GM21737 (cell line): ENCODE results near the gene TMEM179.

Experiments used
- ATAC-seq: cut with Tn5 transposase; IDR thresholded peaks from one replicate; pipeline ENCODE4 v1.9.1; 2021; ENCODE audit warnings: mild to moderate bottlenecking, moderate library complexity; ENCODE audit not compliant: unreplicated experiment

The TMEM179 gene

GRCh38 chr14:104573930-104574329, 30.6 kb downstream of the TMEM179 start:
- no peak for ATAC-seq

- no peak for ATAC-seq
These were observed 31.9 kb downstream of the TMEM179 start for GRCh38 chr14:104572668-104573067.

- no peak for ATAC-seq
These were observed 32.4 kb downstream of the TMEM179 start for GRCh38 chr14:104572024-104572626.

- no peak for ATAC-seq
These were observed 33.3 kb downstream of the TMEM179 start for GRCh38 chr14:104571246-104571645.

- no peak for ATAC-seq
These were observed 35.1 kb downstream of the TMEM179 start for GRCh38 chr14:104569435-104569834.

GRCh38 chr14:104568620-104569019, 36.0 kb downstream of the TMEM179 start:
- no peak for ATAC-seq

- ATAC-seq: no peak
These were observed 36.7 kb downstream of the TMEM179 start for GRCh38 chr14:104567957-104568225.

GRCh38 chr14:104567141-104567956, 37.2 kb downstream of the TMEM179 start:
- ATAC-seq: no peak

GRCh38 chr14:104564744-104565679, 39.6 kb downstream of the TMEM179 start:
- no peak for ATAC-seq

GRCh38 chr14:104563742-104564615, 40.6 kb downstream of the TMEM179 start:
- no peak for ATAC-seq

GRCh38 chr14:104563191-104563741, 41.3 kb downstream of the TMEM179 start:
- no peak for ATAC-seq

- ATAC-seq: no peak
These were observed 42.0 kb downstream of the TMEM179 start for GRCh38 chr14:104562606-104563005.

GRCh38 chr14:104561632-104562495, 42.7 kb downstream of the TMEM179 start:
- no peak for ATAC-seq

GRCh38 chr14:104561124-104561557, 43.4 kb downstream of the TMEM179 start:
- ATAC-seq: no peak

GRCh38 chr14:104560586-104560945, 44.0 kb downstream of the TMEM179 start:
- ATAC-seq: no peak

GRCh38 chr14:104559804-104560585, 44.6 kb downstream of the TMEM179 start:
- ATAC-seq: no peak

- ATAC-seq: no peak
These were observed 45.4 kb downstream of the TMEM179 start for GRCh38 chr14:104559028-104559803.
